ENCODE measurements around the gene MACROD2.

MACROD2 gene

DNA sequence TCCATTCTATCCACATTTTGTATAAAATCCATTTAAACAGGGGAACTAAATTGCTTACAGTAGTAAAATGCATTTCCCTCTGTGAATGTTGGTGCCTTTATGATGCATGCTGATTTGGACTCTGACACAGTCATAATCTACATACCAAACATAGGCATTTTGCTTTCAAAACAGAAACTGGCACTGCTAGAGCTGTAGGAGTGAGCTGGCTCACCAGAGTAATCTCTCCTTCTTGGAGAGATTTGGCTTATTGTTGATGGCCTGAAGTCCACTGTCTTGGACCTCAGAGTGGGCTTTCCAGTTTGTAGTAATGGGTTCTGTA lies 705.3 kb downstream of the MACROD2 start:
- DNase-seq: peak in 5 of 58 donors; percentile 0 to 28 (median 4)

DNA sequence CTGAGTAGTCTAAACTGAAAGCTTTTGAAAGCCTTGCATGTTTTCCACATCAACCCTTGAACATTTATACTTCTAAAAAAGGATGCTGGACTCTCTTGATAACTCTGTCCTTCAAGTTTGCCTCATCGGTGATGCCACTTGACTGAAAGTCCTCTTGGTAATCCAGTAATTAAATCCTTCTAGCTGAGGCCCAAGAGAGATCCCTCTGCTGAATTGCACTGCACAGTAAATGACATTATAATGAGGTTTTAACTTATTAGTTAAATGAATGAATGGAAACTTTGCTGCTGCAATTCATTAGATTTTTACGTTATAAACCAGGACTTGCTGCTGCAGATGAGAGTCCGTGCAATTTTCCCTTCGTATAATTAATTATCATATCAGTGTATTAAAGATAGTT lies 706.0 kb downstream of the MACROD2 start:
- no peak for DNase-seq

DNA sequence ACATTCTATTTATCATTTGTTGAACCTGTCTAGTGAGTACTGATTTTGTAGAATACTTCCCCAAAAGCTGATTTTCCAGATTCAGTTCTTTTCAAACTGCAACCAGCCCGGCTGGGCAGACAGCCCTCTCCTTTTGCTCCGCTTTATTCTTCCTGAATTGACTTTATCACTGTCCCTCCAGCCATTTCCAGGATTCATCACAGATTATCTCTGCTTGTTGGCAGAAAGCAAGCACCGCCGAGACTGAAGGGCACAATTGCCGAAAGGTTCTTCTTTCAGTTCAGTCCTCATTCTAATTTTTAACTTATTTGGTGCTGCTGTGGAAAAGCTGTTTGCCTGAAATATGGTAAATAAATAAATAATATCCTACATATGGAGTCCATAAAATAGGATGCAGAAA lies 711.2 kb downstream of the MACROD2 start:
- DNase-seq: no peak

DNA sequence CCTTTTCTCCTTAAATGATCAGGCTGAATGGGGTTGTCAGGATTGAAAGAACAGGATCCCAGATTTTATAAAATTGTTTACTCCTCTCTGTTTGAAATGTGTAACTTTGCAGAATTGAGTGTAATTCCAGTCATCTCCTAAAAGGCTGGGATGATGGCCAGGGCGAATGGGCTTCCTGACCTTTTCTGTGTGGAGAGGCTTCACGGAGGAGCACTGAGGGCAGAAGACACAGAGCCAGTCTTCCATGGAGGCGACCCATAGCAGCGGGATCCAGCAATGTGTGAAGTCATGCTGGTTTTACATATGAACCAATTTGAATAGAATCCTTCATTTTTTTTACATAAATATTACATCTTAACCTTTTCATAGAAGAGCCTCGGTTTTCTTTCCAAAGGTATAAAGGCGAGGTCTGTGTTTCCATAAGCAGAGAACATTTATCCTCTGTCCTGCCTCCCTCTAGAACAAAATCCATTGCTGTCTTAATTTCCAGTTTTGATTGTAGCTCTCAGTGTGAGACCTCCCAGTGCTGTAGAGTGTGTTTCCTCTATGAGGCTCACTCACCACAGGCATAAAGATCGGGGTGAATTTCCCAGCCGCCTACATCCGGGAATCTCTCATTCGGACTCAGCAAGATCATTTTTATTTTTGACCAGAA lies 711.8 kb downstream of the MACROD2 start:
- no peak for DNase-seq

DNA sequence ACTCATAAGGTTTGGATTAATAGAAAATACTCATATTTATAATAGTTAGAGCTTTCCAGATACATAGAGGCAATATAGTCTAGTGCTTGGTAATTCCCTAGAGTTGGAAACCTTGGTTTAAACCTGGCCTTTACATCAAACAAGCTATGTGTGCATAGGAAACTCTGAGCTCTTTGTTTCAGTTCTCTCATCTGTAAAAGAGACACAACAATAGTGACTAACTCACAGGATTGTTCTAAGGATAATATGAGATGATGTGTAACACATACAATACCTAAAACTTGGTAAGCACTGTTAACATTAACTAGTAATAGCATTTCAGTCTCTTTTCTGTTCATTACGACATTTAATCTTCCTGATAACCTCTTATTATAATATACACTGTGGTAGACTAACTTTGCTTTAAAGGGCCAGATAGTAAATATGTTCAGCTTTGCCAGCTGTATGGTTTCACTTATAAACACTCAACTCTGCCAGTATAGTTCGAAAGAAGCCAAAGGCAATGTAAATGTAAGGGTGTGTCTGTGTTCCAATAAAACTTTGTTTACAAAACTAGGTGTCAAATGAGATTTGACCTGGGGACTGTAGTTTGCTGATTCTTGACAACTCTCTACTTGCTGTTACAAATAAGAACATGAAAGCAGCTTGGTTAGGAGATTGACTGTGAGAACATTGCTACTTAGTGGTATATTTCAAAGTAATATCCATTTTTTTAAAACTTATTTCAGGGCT lies 712.7 kb downstream of the MACROD2 start:
- DNase-seq: no peak

DNA sequence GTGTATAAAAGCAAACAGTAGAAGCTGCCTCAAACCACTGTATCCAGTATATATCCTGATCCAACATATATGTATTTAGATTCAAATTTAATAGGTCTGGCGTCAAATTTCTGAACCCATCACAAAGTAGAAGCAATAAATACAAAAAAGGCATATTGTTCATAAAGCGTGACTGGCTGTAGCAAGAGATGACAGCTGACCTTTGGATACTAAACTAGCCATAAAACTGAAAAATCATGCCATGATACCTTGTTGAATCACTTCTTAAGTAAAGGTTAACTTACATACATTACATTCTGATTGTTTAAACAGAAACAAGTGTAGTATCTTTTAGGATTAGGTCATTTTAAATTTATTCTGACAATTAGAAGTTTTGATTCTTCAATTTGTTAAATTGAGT lies 714.1 kb downstream of the MACROD2 start:
- DNase-seq: no peak

DNA sequence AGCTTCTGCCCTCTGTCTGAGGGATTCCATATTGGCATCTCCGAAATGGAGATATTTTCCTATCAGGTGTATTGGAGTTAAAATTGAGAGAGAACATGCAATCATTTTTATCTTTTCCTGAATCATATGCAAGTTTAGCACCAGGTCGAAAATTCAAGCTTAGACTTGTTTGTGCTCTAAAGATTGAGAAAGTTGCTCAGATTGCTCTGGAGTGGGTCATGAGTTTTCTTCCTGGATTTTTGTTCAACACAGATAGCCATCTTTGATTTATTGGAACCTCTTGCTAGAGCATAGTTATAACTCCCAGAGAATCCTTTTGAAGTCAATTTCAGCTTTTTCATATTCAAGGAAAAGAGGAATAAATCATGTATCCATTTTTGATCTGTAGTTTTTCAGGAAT lies 715.6 kb downstream of the MACROD2 start:
- no peak for DNase-seq

DNA sequence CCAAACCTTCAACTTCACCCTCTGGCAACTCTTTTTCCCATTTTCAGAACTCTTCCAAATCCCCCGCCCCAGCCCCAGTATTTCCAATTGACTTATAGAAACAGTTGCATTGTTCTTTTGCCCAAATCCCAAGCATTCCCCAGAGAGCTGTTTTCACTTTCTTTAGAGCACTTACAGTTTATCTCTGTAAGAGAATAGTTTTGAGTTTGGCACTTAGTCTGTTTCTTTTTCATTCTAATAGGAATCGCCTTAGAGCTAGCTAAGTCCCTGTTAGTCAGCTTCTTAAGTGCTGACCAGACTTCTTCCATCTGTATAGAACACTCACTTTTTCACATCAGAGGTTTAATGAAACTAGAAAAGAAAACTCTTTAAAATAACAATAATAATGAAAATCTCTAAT lies 716.3 kb downstream of the MACROD2 start:
- no peak for DNase-seq

DNA sequence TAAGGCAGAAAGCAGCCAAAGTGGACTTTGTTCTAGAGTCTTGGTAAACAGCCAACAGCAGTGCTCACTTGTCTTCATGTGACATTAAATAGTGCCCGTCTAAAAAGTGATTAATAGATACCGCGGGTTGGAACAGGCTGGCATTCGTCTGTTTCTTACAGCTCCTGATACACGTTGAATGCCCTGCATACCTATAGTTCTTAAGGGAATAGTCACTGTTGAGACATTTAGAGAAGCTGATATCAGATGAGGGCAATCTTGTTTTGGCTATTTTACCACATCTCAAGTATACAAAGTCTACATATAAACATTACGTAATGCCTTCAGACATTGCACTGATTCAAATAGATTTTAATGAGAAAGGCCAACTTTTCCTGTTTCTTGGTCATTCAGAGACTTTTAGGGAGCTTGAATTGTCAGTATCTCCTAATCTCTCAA lies 717.0 kb downstream of the MACROD2 start:
- no peak for DNase-seq

DNA sequence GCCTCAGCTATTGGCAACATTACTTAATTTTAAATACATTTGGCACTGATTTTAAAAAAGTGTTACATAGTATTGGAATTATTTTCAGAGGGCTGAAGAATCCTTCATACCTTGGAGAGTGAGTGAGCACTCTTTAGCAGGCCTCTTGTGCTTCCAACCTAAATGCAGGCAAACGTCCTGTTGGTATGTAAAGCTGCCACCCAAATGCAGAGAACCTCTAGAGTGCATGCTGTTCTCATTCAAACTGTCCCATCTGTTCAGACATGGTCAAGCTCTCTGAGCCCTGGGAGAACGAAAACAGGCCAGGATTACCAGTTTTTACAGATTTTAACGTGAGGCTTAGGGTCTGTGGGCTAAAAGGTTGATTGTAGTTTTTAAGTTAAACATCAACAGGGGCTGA lies 720.1 kb downstream of the MACROD2 start:
- DNase-seq: no peak

DNA sequence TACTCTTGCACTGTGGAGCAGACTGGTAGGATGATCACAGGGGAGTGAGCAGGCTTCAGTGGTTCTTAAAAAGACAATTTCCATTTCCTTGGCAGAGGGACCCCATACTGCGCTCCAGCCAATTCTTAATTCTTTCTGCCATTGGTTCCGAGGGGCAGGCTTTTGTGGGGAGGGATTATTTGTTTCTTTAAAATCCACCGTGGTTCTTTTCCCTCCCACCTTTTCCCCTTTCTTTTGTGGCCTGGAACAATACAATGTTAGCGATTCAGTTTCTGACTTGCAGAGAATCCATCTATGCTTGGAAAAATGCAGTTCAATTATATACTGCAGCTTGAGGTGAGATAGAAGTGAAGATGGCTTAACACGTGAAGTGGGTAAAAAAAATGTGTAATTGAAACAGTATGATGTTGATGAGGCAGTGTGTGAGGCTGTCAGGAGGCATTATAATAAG lies 721.1 kb downstream of the MACROD2 start:
- DNase-seq: no peak

DNA sequence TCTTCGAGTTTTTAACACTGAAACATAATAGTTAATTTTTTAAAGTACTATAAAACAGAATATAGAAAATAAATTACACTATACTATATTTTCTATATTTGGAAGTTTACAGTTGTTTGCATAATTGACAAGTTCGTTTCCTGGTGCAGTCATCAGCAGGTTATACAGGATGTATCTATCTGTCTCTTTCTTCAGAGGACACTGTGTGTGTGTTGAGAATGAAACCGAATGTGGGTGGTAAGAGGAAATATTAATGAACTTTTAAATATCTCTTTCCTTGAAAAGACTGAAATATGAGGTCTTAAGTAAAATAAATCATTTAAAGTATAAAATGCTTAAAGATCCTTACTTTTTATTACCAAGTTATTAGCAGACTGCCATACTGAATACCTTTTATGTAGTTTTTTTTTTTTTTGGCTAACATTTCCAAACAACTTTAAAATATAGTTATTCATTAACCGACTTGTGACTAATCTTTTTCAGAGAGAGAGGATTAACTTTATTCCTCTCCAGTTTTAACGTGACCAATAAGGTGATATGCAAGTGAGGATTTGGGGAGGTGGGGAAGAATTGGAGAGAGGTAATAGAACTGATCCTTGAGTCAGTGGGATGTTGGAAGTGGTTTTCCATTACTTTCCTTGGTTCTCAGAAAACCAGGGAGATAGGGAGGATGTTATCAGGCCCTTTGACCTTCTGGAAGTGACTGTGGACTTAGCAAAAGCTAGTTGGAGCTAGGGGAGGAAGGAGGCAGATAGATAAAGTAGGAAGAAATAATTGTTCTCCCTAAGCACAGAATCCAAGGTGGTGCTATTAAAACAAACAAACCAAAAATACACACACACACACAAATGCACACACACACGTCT lies 722.1 kb downstream of the MACROD2 start:
- DNase-seq: no peak

DNA sequence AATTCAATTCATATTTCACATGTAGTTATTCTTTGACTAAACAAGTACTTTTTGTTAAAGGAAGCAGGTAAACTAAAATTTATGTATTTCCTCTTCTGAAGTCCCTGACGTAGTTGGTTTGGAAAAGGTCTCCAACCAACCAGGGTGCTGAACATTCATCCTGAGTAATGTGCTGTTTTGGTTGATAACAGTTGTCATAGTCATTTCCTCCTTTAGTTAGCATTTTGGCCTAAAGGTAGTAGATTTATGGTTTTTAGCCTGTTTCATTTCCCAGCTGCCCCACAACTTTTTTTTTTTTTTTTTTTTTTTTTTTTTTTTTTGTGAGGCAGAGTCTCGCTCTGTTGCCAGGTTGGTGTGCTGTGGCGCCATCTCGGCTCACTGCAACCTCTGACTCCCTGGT lies 724.9 kb downstream of the MACROD2 start:
- no peak for DNase-seq

DNA sequence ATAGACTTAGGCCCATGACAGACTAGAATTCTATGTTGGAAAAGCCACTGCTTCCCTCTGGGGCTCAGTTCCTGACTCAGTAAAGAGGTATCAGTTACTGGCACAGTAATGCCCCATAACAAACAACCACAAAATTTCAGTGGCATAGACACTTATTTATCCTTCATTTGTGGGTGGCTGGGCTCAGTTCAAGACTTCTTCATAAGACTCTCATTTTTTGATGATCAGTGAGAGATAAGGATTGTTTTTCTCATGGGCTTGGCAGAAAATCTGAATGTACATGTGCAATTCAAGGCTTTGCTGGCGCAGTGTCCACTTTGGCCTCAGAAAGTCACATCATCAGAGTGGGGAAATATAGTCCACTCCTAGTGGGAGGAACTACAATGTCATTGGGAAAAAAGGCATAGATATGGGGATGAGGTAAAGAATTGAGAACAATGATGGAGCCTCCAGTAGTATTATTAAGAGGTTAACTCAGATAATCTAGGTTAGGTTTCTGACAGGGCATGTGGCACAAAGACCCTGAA lies 726.7 kb downstream of the MACROD2 start:
- no peak for DNase-seq

DNA sequence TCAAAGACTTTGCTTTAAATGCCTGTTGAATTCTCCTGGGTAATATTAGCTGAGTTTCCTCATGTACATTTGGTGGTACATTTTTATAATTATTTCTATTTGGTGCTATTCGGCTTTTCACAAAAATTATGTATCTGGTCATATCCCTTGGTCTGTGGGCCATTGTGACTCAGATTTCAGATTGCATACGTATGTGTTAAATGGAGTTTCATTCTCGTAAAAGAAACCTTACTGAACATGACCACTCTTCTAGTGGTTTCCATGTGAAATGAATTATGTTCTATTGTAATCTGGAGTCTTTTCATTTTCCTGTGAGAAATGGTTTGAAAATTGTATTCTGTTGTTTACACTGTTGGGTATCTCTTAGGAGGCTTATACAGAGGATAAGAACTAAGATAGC lies 728.3 kb downstream of the MACROD2 start:
- DNase-seq: no peak

DNA sequence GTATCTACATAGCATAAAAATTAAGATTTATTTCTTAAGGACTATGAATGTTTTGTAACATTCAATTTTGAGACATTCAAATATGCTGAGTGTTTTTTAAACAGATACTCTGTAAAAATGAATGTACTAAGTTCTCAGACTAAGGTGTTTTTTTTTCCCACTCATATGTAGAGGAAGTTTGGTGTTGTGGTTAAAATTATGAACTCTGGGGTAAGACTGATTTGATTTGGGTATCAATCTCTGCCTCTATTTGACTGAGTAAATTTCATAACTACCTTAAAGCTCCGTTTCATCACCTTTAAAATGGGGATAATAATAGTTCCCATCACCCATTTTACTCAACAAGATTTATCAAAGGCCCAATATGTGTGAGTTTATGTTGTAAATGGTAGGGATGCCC lies 728.7 kb downstream of the MACROD2 start:
- no peak for DNase-seq

DNA sequence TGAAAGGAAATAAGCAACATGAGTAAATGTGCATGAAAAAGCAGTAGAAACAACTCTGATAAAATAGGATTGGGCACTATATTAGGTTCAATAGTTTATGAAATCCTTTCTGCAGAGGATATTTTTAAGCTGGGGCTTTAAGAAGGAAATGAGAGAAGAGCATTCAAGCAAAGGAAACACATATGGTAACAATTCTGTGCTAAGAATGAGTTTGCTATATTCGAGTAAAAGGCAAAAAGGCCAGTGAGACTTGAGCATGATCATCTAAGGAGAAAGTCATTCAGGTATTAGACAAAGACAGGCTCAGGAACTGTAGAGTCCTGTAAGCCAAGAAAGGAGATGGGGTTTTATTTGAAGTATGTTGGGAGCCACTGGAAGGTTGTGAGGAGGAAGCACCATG lies 729.2 kb downstream of the MACROD2 start:
- no peak for DNase-seq

DNA sequence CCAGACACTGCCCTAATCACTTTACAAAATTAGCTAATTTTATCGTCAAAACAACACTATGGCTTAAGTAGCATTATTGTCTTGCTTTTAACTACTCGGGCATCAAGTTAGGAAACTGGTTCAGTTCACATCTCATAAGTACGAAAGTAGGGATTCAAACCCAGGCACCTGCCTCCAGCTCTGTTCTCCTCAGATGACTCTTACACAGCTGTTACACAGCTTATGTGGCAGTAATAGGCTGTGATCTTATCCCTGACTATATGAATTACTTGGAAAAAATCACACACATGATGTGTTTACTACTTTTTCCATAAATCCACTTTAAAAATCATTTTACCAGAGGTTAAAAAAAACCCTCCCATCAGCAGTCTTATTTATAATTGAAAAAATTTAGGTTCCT lies 731.3 kb downstream of the MACROD2 start:
- DNase-seq: no peak

DNA sequence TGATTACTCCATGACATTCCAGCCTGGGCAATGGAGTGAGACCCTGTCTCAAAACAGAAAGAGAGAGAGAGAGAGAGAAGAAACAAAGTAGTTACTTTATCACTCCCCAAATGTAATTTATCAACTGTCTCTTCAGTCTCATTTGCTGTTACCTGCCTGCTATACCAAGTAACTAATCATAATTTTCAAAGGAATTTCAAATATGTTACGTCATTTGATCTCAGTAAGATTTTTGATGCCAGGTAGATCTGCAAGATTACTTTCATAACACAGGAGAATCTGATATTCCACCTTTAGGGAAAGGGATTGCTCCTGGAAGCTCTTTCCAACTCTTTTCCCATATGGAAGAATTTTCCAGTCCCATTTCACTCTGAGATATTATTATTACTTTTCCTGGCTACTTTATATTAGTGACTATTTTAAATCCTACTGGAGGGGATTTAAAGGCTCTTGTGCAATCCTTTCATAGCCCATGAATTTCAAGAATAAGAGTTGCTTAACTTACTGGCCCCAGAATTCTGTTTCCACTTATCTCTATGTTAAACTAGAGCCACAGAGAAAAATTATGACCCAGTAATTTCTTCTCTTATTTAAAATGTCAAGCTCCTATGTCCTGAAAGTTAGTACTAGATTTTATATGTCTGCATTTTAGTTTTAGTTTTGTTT lies 732.3 kb downstream of the MACROD2 start:
- DNase-seq: no peak

DNA sequence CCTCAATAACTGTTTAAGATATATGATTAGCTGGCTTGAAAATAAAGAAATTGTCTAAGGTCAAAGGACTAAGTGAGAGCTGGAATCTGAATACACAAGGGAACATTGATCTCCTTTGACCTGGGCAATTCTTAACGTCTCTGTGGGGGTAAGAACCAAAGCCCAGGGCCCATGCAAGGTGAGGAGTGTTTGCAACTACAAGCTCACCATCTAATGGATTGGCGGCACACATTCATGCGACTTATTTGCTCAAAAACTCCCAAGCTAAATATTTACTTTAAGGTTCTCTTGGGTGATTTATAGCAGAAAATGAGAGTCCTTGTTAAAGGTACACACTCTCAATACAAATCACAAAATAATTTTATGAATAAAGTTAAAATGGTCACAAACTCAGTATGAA lies 734.1 kb downstream of the MACROD2 start:
- DNase-seq: no peak

DNA sequence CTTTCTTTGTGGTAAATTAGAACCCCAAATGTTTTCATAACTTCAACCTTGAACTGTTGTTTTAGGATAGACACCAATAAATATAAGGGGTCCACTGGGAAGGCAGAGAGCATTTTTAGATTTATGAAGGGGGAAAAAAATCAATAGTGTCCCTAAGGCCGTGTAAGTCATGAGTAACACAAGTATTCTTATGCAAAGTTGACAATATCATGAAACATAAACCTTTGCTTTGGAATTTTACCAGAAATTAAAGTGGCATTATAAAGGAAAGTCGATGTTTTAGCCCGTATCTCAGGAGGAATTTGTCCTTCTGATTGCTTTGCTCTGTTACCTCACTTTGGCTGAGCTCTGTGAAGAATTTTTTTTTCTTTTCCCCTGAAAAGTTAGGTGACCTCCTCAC lies 737.0 kb downstream of the MACROD2 start:
- DNase-seq: no peak

DNA sequence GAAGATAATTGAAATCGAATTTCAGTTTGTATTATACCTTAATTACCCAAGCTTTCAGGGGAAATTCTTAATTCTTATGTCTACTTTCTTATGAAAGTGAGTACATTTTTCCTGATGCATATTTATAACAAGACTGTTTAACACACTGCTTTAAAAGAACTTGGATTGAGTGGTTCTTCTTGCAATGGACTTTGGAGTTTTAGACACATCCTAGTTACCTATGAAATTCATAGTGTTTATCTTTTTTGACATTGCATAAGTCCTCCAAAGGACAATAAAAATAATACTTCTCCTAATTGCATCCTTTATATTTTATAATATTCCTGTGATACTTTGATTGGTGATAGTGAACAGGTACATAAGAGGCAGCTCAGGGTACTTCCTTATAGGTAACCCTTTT lies 737.7 kb downstream of the MACROD2 start:
- no peak for DNase-seq

All from anterior cingulate cortex (tissue), 58 donors.